NCI-H2196 treated with DMSO at 0.1 percent for 48 hours (cell line): ENCODE measurements around the gene KRT2.
"Not testable (repeated sequence)": the region's sequence is repeated elsewhere in the genome, so short reads cannot be mapped to it uniquely, and the experiment has no call there.

ENCODE experiments used
- DNase-seq: peaks from one replicate; lab custom pipeline; 2025; ENCODE audit not compliant: unreplicated experiment; lab: John Stamatoyannopoulos, UW

Gene KRT2

GRCh38 chr12:52685406-52685890, 33.4 kb upstream of the KRT2 start:
- no peak for DNase-seq

- DNase-seq: no peak
Observed at GRCh38 chr12:52684431-52684830, 32.4 kb upstream of the KRT2 start.

GRCh38 chr12:52683575-52684300, 31.7 kb upstream of the KRT2 start:
- DNase-seq: no peak

- no peak for DNase-seq
Observed at GRCh38 chr12:52682938-52683574, 31.0 kb upstream of the KRT2 start.

GRCh38 chr12:52682381-52682660, 30.3 kb upstream of the KRT2 start:
- no peak for DNase-seq

- DNase-seq: no peak
Observed at GRCh38 chr12:52681526-52682380, 29.7 kb upstream of the KRT2 start.

- no peak for DNase-seq
Observed at GRCh38 chr12:52680363-52680762, 28.4 kb upstream of the KRT2 start, which contains the start of gene KRT1. Gene KRT1 (minus strand): TSS chr12:52680407. CDS start chr12:52680348, 59 bp downstream.

- no peak for DNase-seq
Observed at GRCh38 chr12:52679875-52680274, 27.9 kb upstream of the KRT2 start.

- no peak for DNase-seq
Observed at GRCh38 chr12:52677671-52678070, 25.7 kb upstream of the KRT2 start.

- DNase-seq: no peak
Observed at GRCh38 chr12:52677126-52677525, 25.1 kb upstream of the KRT2 start.

- DNase-seq: no peak
Observed at GRCh38 chr12:52676163-52676562, 24.2 kb upstream of the KRT2 start.

GRCh38 chr12:52675301-52675701, 23.3 kb upstream of the KRT2 start:
- DNase-seq: no peak

GRCh38 chr12:52674433-52674775, 22.4 kb upstream of the KRT2 start:
- DNase-seq: no peak

GRCh38 chr12:52673713-52674432, 21.9 kb upstream of the KRT2 start:
- DNase-seq: no peak

- no peak for DNase-seq
Observed at GRCh38 chr12:52673217-52673616, 21.2 kb upstream of the KRT2 start.

- no peak for DNase-seq
Observed at GRCh38 chr12:52672321-52672933, 20.4 kb upstream of the KRT2 start.

GRCh38 chr12:52670961-52671360, 18.9 kb upstream of the KRT2 start:
- DNase-seq: no peak

- no peak for DNase-seq
Observed at GRCh38 chr12:52670506-52670905, 18.5 kb upstream of the KRT2 start.

- DNase-seq: not testable (repeated sequence)
Observed at GRCh38 chr12:52669941-52670340, 17.9 kb upstream of the KRT2 start.

GRCh38 chr12:52669426-52669825, 17.4 kb upstream of the KRT2 start:
- DNase-seq: no peak

GRCh38 chr12:52667931-52668330, 15.9 kb upstream of the KRT2 start:
- no peak for DNase-seq
